ENCODE data around the gene LAMA3. TPM values are rescaled to one million over a fixed set of nuclear protein-coding genes. Genes with fewer than 3 reads are reported as not detected.

The LAMA3 gene
- total and polyA plus RNA-seq, 8 donors = 4.3 to 182 (median 26.6) TPM

DNA sequence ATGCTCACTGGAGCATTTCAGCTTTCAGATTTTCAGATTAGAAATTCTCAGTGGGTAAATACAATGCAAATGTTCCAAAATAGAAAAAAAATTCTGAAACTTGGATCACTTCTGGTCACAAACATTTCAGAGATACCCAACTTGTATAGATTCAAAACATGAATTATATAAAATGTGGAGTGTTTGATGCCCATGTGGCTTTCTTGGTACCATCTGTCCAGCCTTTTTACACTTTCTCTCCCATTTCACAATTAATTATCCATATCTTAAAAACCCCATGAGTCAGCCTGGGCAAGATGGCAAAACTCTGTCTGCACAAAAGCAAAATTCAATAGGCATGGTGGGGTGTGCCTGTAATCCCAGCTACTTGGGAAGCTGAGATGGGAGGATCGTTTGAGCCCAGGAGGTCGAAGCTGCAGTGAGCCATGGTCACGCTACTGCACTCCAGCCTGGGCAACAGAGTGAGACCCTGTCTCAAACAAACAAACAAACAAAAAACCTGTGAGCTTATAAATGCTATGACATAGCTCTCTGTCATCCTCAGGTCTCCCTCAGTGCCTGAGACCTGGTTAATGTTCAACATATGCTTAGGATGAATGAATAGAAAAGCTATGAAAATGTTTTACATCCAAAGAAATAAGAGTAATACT lies 179.0 kb downstream of the LAMA3 start:
- no peak overlapping the region for H3K4me3 ChIP-seq
- no peaks in the 10 kb centered on the region for H3K27me3 ChIP-seq
- H3K36me3 ChIP-seq = peaks cover 0 to 5% (median 0%) of the 10 kb centered on the region in 4 donors
- WGBS, 5 donors = 90 to 96% (median 95%) methylated on average over 3 of the region's 3 CpGs
- intact Hi-C loops (cut with DNase I; ENCODE audit: low total_unique reads) = no loop called here
- H3K9me3 ChIP-seq = no peaks in the 10 kb centered on the region
- DNase-seq = no peak
- no peak overlapping the region for H3K27ac ChIP-seq
- TF ChIP-seq EP300 (IDR thresholded peaks at IDR 0.05) (no peak), POLR2AphosphoS5 (IDR thresholded peaks at IDR 0.05) (no peak), POLR2A (IDR thresholded peaks at IDR 0.05) (no peak)
- TF ChIP-seq, protein P1, sequence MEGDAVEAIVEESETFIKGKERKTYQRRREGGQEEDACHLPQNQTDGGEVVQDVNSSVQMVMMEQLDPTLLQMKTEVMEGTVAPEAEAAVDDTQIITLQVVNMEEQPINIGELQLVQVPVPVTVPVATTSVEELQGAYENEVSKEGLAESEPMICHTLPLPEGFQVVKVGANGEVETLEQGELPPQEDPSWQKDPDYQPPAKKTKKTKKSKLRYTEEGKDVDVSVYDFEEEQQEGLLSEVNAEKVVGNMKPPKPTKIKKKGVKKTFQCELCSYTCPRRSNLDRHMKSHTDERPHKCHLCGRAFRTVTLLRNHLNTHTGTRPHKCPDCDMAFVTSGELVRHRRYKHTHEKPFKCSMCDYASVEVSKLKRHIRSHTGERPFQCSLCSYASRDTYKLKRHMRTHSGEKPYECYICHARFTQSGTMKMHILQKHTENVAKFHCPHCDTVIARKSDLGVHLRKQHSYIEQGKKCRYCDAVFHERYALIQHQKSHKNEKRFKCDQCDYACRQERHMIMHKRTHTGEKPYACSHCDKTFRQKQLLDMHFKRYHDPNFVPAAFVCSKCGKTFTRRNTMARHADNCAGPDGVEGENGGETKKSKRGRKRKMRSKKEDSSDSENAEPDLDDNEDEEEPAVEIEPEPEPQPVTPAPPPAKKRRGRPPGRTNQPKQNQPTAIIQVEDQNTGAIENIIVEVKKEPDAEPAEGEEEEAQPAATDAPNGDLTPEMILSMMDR (IDR thresholded peaks at IDR 0.05) = no peak
- H3K4me1 ChIP-seq = peaks cover 4 to 24% (median 14%) of the 10 kb centered on the region in 4 donors

- Histone ChIP-seq H3K27ac (peak overlapping the region in 4 of 5 donors; percentile 10 to 68 (median 36)), H3K4me1 (peaks cover 4 to 27% (median 15%) of the 10 kb centered on the region in 4 donors), H3K9me3 (no peaks in the 10 kb centered on the region), H3K4me3 (no peak overlapping the region), H3K27me3 (no peaks in the 10 kb centered on the region), H3K36me3 (peaks cover 0 to 5% (median under 1%) of the 10 kb centered on the region in 4 donors)
- intact Hi-C loops (cut with DNase I; ENCODE audit: low total_unique reads) = no loop called here
- DNase-seq = peak in 1 of 2 donors; percentile 37
- TF ChIP-seq, protein P1 (IDR thresholded peaks at IDR 0.05) = no peak
- no peak for TF ChIP-seq POLR2A (IDR thresholded peaks at IDR 0.05)
- TF ChIP-seq EP300 (IDR thresholded peaks at IDR 0.05) = no peak
- no peak for TF ChIP-seq POLR2AphosphoS5 (IDR thresholded peaks at IDR 0.05)
- 51 to 57% (median 55%) methylated on average over 6 of the region's 6 CpGs for WGBS, 5 donors
These were observed 181.6 kb downstream of the LAMA3 start for GRCh38 chr18:23870676-23871380.

- Histone ChIP-seq H3K9me3 (no peaks in the 10 kb centered on the region), H3K27me3 (no peaks in the 10 kb centered on the region), H3K4me3 (no peak overlapping the region), H3K27ac (peak overlapping the region in 4 of 5 donors; percentile 10 to 68 (median 36)), H3K36me3 (peaks cover 0 to 11% (median 3%) of the 10 kb centered on the region in 4 donors), H3K4me1 (peaks cover 4 to 27% (median 15%) of the 10 kb centered on the region in 4 donors)
- intact Hi-C loops (cut with DNase I; ENCODE audit: low total_unique reads) = no loop called here
- TF ChIP-seq EP300 (IDR thresholded peaks at IDR 0.05) (no peak), POLR2A (IDR thresholded peaks at IDR 0.05) (no peak), POLR2AphosphoS5 (IDR thresholded peaks at IDR 0.05) (no peak)
- TF ChIP-seq, protein P1 (IDR thresholded peaks at IDR 0.05) = no peak
- peak; percentile 36 to 61 for DNase-seq
- 54 to 68% (median 62%) methylated on average over 7 of the region's 7 CpGs for WGBS, 5 donors
These were observed 182.2 kb downstream of the LAMA3 start for GRCh38 chr18:23871410-23871809.

DNA sequence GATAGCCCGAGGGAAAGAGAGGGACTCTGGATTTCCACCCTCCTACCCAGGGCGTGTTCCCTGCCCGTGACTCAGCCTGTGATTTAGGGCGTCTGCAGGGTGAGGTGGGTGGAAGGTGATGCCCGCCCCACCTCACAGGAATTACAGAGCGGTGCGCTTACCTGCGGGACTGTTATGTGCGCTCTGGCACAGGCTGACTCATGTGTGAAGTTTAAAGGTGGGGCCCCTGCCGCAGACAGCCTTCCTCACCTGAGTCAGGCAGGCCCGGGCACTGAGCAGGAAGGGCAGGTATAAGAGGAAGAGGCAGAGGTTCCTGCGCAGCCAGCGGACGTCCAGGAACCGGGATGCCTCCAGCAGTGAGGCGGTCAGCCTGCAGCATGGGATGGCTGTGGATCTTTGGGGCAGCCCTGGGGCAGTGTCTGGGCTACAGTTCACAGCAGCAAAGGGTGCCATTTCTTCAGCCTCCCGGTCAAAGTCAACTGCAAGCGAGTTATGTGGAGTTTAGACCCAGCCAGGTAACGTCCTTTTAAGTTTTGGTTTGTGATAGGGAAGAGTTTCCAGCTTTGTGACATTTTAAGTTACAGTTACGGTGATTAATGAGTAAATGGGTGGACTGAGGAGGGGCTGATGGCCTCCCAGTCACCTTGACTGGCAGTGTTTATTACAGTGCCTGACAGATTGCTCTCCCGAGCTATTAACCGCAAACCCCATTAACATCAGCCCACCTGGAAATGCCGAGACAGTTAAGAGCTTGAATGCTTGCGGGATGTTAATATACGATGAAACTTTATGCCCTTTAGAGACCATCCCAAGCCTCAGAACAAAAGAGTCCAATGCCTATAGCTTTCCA lies 183.7 kb downstream of the LAMA3 start:
- Histone ChIP-seq H3K4me1 (peaks cover 4 to 27% (median 15%) of the 10 kb centered on the region in 4 donors), H3K4me3 (peak overlapping the region in 3 of 4 donors; percentile 29 to 42 (median 30)), H3K36me3 (peaks cover 0 to 19% (median 8%) of the 10 kb centered on the region in 4 donors), H3K27ac (peak overlapping the region; percentile 0 to 76 (median 60)), H3K9me3 (no peaks in the 10 kb centered on the region), H3K27me3 (no peaks in the 10 kb centered on the region)
- WGBS, 5 donors = 37 to 54% (median 40%) methylated on average over 24 to 25 of the region's 25 CpGs
- peak; percentile 81 to 93 for DNase-seq
- intact Hi-C loops (cut with DNase I; ENCODE audit: low total_unique reads) = no loop called here
- TF ChIP-seq, protein P1 (IDR thresholded peaks at IDR 0.05) = no peak
- TF ChIP-seq POLR2AphosphoS5 (IDR thresholded peaks at IDR 0.05) = peak in 2 of 3 donors; percentile 85 to 87
